H9 (cell line): ENCODE measurements around the gene CACNG5. TPM values are rescaled to one million over a fixed set of nuclear protein-coding genes. Genes with fewer than 3 reads are reported as not detected.

Experiments used
- DNase-seq: peaks from one replicate; pipeline ENCODE4 v3.0.0-alpha.2; 2017
- H2AFZ ChIP-seq: one replicate; pipeline ENCODE4 v1.6.1; 2013; ENCODE audit warnings: mild to moderate bottlenecking, low read length, control low read depth, moderate library complexity
- H2AK5ac ChIP-seq: 2 replicates; pipeline ENCODE4 v1.6.1; 2013; ENCODE audit warnings: low read length, control low read depth, mixed read lengths; ENCODE audit not compliant: insufficient read length
- H2BK120ac ChIP-seq: one replicate; pipeline ENCODE4 v1.6.1; 2013; ENCODE audit warnings: low read depth, mild to moderate bottlenecking, low read length, control low read depth, inconsistent platforms; ENCODE audit not compliant: poor library complexity, severe bottlenecking
- H2BK12ac ChIP-seq: 2 replicates; pipeline ENCODE4 v1.6.1; 2013; ENCODE audit warnings: low read length, control low read depth, mixed read lengths, low read depth; ENCODE audit not compliant: insufficient read length
- H2BK15ac ChIP-seq: 2 replicates; pipeline ENCODE4 v1.6.1; 2013; ENCODE audit warnings: low read depth, low read length, control low read depth
- H2BK20ac ChIP-seq: one replicate; pipeline ENCODE4 v1.6.1; 2013; ENCODE audit warnings: low read depth, mild to moderate bottlenecking, low read length, control low read depth, inconsistent platforms; ENCODE audit not compliant: poor library complexity, severe bottlenecking
- H2BK5ac ChIP-seq: 2 replicates; pipeline ENCODE4 v1.6.1; 2013; ENCODE audit warnings: low read length, control low read depth, mixed read lengths; ENCODE audit not compliant: insufficient read length
- H3K14ac ChIP-seq: 2 replicates; pipeline ENCODE4 v1.6.1; 2013; ENCODE audit warnings: low read length, control low read depth; ENCODE audit not compliant: insufficient read depth
- H3K18ac ChIP-seq: 2 replicates; pipeline ENCODE4 v1.6.1; 2013; ENCODE audit warnings: low read depth, mild to moderate bottlenecking, mixed read lengths, low read length, control low read depth; ENCODE audit not compliant: insufficient read length
- H3K23ac ChIP-seq: 2 replicates; pipeline ENCODE4 v1.6.1; 2013; ENCODE audit warnings: low read length, control low read depth, mixed read lengths, low read depth; ENCODE audit not compliant: insufficient read length
- H3K23me2 ChIP-seq: 2 replicates; pipeline ENCODE4 v1.6.1; 2013; ENCODE audit warnings: low read depth, mild to moderate bottlenecking, mixed read lengths, low read length, control low read depth; ENCODE audit not compliant: insufficient read length, poor library complexity, severe bottlenecking
- H3K27ac ChIP-seq: 2 replicates; pipeline ENCODE4 v1.5.1; 2013; ENCODE audit warnings: low read length, control low read depth, mixed read lengths, low read depth; ENCODE audit not compliant: insufficient read length
- H3K27me3 ChIP-seq: 2 replicates; pipeline ENCODE4 v1.6.1; 2013; ENCODE audit warnings: low read length, control low read depth, inconsistent platforms; ENCODE audit not compliant: insufficient read depth
- H3K4ac ChIP-seq: 2 replicates; pipeline ENCODE4 v1.6.1; 2013; ENCODE audit warnings: low read depth, mild to moderate bottlenecking, control low read depth, inconsistent platforms, low read length, moderate library complexity
- H3K4me1 ChIP-seq: 2 replicates; pipeline ENCODE4 v1.6.1; 2013; ENCODE audit warnings: low read length, control low read depth, inconsistent platforms; ENCODE audit not compliant: insufficient read depth
- H3K4me2 ChIP-seq: 2 replicates; pipeline ENCODE4 v1.6.1; 2013; ENCODE audit warnings: low read length, control low read depth, mixed read lengths; ENCODE audit not compliant: insufficient read length, insufficient read depth
- H3K56ac ChIP-seq: 2 replicates; pipeline ENCODE4 v1.6.1; 2013; ENCODE audit warnings: low read depth, mild to moderate bottlenecking, mixed read lengths, low read length, control low read depth; ENCODE audit not compliant: insufficient read length
- H3K79me1 ChIP-seq: 2 replicates; pipeline ENCODE4 v1.6.1; 2013; ENCODE audit warnings: low read depth, mild to moderate bottlenecking, moderate library complexity, low read length, control low read depth, inconsistent platforms; ENCODE audit not compliant: insufficient read depth, poor library complexity, severe bottlenecking
- H3K79me2 ChIP-seq: 2 replicates; pipeline ENCODE4 v1.6.1; 2013; ENCODE audit warnings: low read length, control low read depth, inconsistent platforms; ENCODE audit not compliant: insufficient read depth
- H3K9ac ChIP-seq: 2 replicates; pipeline ENCODE4 v1.6.1; 2013; ENCODE audit warnings: low read length, control low read depth, mixed read lengths; ENCODE audit not compliant: insufficient read length; ENCODE audit errors: extremely low read depth
- H3K9me3 ChIP-seq: one replicate; pipeline ENCODE4 v1.6.1; 2013; ENCODE audit warnings: low read depth, low read length, inconsistent platforms; ENCODE audit not compliant: control insufficient read depth
- H3T11ph ChIP-seq: one replicate; pipeline ENCODE4 v1.6.1; 2013; ENCODE audit warnings: mild to moderate bottlenecking, low read length, control low read depth, inconsistent platforms
- H4K20me1 ChIP-seq: one replicate; pipeline ENCODE4 v1.6.1; 2013; ENCODE audit not compliant: control insufficient read depth, insufficient read length, insufficient read depth
- H4K5ac ChIP-seq: 2 replicates; pipeline ENCODE4 v1.6.1; 2013; ENCODE audit warnings: low read depth, mild to moderate bottlenecking, mixed read lengths, low read length, control low read depth; ENCODE audit not compliant: insufficient read length
- H4K8ac ChIP-seq: replicated peaks from 2 replicates; pipeline ENCODE4 v1.6.1; 2013; ENCODE audit warnings: low read length, control low read depth, mixed read lengths, low read depth; ENCODE audit not compliant: insufficient read length
- H4K91ac ChIP-seq: 2 replicates; pipeline ENCODE4 v1.6.1; 2013; ENCODE audit warnings: low read depth, mild to moderate bottlenecking, moderate library complexity, mixed read lengths, low read length, control low read depth; ENCODE audit not compliant: insufficient read length
- H3K27ac Mint-ChIP-seq, 3 experiments: 2 replicates in 2 of 3; 3 replicates in 1 of 3; pipeline ENCODE4 v1.8.0; 2020 to 2021; ENCODE audit warnings: mixed read lengths in 3 of 3, mild to moderate bottlenecking in 1 of 3, moderate library complexity in 1 of 3
- H3K27me3 Mint-ChIP-seq: 2 replicates; pipeline ENCODE4 v1.8.0; 2021; ENCODE audit warnings: low read depth, mild to moderate bottlenecking, moderate library complexity, mixed read lengths
- H3K36me3 Mint-ChIP-seq, 3 experiments: 2 replicates in 2 of 3; 3 replicates in 1 of 3; pipeline ENCODE4 v1.8.0; 2020 to 2021; ENCODE audit warnings: low read depth in 3 of 3, mixed read lengths in 3 of 3; ENCODE audit not compliant: insufficient read depth in 1 of 3
- H3K4me1 Mint-ChIP-seq, 2 experiments: 2 replicates each; pipeline ENCODE4 v1.8.0; 2020; ENCODE audit warnings: mixed read lengths in 2 of 2
- H3K4me3 Mint-ChIP-seq, 2 experiments: 2 replicates in 1 of 2; 3 replicates in 1 of 2; pipeline ENCODE4 v1.8.0; 2020 to 2021; ENCODE audit warnings: mild to moderate bottlenecking in 2 of 2, mixed read lengths in 2 of 2, moderate library complexity in 1 of 2
- H3K9me3 Mint-ChIP-seq, 2 experiments: 2 replicates in 1 of 2; 3 replicates in 1 of 2; pipeline ENCODE4 v1.8.0; 2020; ENCODE audit warnings: mild to moderate bottlenecking in 2 of 2, mixed read lengths in 2 of 2, moderate library complexity in 1 of 2
- WGBS: extraction: QIAGEN DNeasy Blood & Tissue Kit; methylation state at CpG from one replicate; pipeline ENCODE4 v1.1.7; 2013; ENCODE audit warnings: missing lambda C conversion rate, low lambda C conversion rate, mixed read lengths; ENCODE audit not compliant: insufficient read length; ENCODE audit errors: extremely low coverage; 5-methylcytosine and 5-hydroxymethylcytosine counted together
- total RNA-seq: library from RNA; stranded (reverse); gene quantifications from 2 replicates; pipeline ENCODE4 v1.2.1, GENCODE V29; 2021
- TF ChIP-seq, protein P1 (sequence below): fragments of 200-600 bp; sonication (generic); conservative IDR thresholded peaks from 3 replicates; pipeline ENCODE4 v1.8.0; 2021; ENCODE audit warnings: antibody characterized with exemption, mild to moderate bottlenecking

Gene CACNG5
- total RNA-seq, 1 experiment from 2014 or later, result 1.6 TPM

DNA sequence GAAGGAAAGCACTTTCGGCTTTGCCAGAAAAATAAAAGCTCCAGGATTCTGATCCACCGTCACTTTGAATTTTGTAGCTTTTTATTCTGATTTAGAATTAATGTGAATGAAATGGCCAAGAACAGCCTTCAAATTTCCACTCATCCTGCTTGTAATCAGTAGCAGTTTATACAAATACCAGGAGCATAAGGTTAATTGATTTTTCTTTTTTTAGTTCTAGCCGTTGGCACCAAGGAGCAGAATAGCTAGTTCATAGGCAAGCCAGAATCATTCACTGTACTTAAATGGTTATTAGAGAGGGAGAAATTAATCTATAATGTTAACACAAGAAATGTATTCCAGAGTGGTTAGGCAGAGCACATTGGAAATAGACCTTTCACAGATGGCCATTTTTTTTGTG, 41.1 kb upstream of the CACNG5 start:
- Histone ChIP-seq H3K23me2 (no peaks in the 10 kb centered on the region), H2BK20ac (no peak overlapping the region), H3K27ac (no peak overlapping the region), H3K23ac (no peak overlapping the region), H3K56ac (no peak overlapping the region), H4K5ac (no peak overlapping the region), H3K4me1 (peaks cover 4% of the 10 kb centered on the region; the same call in 1 of the 2 replicates), H2BK12ac (no peak overlapping the region), H3K9me3 (no peaks in the 10 kb centered on the region), H2BK5ac (no peak overlapping the region), H3K9ac (no peak overlapping the region), H4K8ac (no peak overlapping the region), H3K14ac (no peak overlapping the region), H3K4me2 (no peak overlapping the region), H3K79me2 (no peaks in the 10 kb centered on the region), H4K91ac (no peak overlapping the region), H2BK15ac (no peak overlapping the region), H4K20me1 (no peaks in the 10 kb centered on the region), H2BK120ac (no peak overlapping the region), H3K18ac (no peak overlapping the region), H2AFZ (no peak overlapping the region), H3T11ph (no peak overlapping the region), H3K27me3 (no peaks in the 10 kb centered on the region), H3K79me1 (no peaks in the 10 kb centered on the region), H3K4ac (no peak overlapping the region), H2AK5ac (no peak overlapping the region)
- H3K27me3 Mint-ChIP-seq, result no peaks in the 10 kb centered on the region
- TF ChIP-seq, protein P1, sequence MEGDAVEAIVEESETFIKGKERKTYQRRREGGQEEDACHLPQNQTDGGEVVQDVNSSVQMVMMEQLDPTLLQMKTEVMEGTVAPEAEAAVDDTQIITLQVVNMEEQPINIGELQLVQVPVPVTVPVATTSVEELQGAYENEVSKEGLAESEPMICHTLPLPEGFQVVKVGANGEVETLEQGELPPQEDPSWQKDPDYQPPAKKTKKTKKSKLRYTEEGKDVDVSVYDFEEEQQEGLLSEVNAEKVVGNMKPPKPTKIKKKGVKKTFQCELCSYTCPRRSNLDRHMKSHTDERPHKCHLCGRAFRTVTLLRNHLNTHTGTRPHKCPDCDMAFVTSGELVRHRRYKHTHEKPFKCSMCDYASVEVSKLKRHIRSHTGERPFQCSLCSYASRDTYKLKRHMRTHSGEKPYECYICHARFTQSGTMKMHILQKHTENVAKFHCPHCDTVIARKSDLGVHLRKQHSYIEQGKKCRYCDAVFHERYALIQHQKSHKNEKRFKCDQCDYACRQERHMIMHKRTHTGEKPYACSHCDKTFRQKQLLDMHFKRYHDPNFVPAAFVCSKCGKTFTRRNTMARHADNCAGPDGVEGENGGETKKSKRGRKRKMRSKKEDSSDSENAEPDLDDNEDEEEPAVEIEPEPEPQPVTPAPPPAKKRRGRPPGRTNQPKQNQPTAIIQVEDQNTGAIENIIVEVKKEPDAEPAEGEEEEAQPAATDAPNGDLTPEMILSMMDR, result no peak
- H3K36me3 Mint-ChIP-seq, result peaks cover 2 to 7% (median 6%) of the 10 kb centered on the region in 3 experiments; a peak in 2 of 7 replicates
- H3K9me3 Mint-ChIP-seq, result no peaks in the 10 kb centered on the region; a peak in 1 of 5 replicates
- H3K4me1 Mint-ChIP-seq, result 0 out of 4 replicates have a peak, but pooled peaks cover 5 to 8% of the 10 kb centered on the region in 2 experiments
- no peak for DNase-seq
- H3K4me3 Mint-ChIP-seq, result no peak overlapping the region
- WGBS, result no CpG with 5 or more reads among the region's 3 CpGs
- no peak overlapping the region for H3K27ac Mint-ChIP-seq
